SK-N-SH (cell line): ENCODE results near the gene CHD9. TPM values are rescaled to one million over a fixed set of nuclear protein-coding genes. Genes with fewer than 3 reads are reported as not detected.

ENCODE experiments used
- CTCF ChIA-PET: fragments of 300-600, 350-600 bp; formaldehyde crosslinking; extraction: SDS; loops from one replicate; lab custom pipeline; 2021; lab: Yijun Ruan, JAX
- POLR2A ChIA-PET: fragments of 350-600 bp; sonication (Branson Sonifier 250); formaldehyde crosslinking; extraction: SDS; loops from one replicate; lab custom pipeline; 2020; ENCODE audit warnings: antibody characterized with exemption, inconsistent platforms; lab: Yijun Ruan, JAX
- DNase-seq: peaks from one replicate; pipeline ENCODE4 v3.0.0; 2012
- H2AFZ ChIP-seq: fragments of 200-600 bp; sonication (generic); 2 replicates; pipeline ENCODE4 v1.8.1; 2016; ENCODE audit warnings: antibody characterized with exemption, mild to moderate bottlenecking, low read depth
- H3F3A ChIP-seq: fragments of 200-600 bp; sonication (generic); replicated peaks from 2 replicates; pipeline ENCODE3; 2016; ENCODE audit warnings: antibody characterized with exemption, mild to moderate bottlenecking; ENCODE audit not compliant: insufficient read depth
- H3K27ac ChIP-seq, 2 experiments: fragments of 200-500 bp in 1 of 2; fragments of 200-600 bp in 1 of 2; sonication (Bioruptor generic) in 1 of 2; sonication (generic), shearing (Covaris generic) in 1 of 2; 2 replicates each; pipeline versions ENCODE4 v1.5.1 to v1.6.1; 2014 to 2016; ENCODE audit warnings: low read depth in 2 of 2, inconsistent platforms in 1 of 2, low read length in 1 of 2, mild to moderate bottlenecking in 1 of 2, mixed read lengths in 1 of 2
- H3K27me3 ChIP-seq: fragments of 200-600 bp; sonication (generic), shearing (Covaris generic); 2 replicates; pipeline ENCODE4 v1.6.1; 2016; ENCODE audit warnings: mixed run types; ENCODE audit not compliant: insufficient read depth
- H3K36me3 ChIP-seq, 2 experiments: fragments of 200-500 bp in 1 of 2; fragments of 200-600 bp in 1 of 2; sonication (Bioruptor generic) in 1 of 2; sonication (generic) in 1 of 2; replicated peaks in 1 of 2; 2 replicates each; pipeline versions ENCODE3 to v1.5.1; 2014 to 2016; ENCODE audit warnings: low read length in 1 of 2, mild to moderate bottlenecking in 1 of 2; ENCODE audit not compliant: insufficient read depth in 2 of 2, control insufficient read depth in 1 of 2
- H3K4me1 ChIP-seq, 2 experiments: fragments of 200-500 bp in 1 of 2; fragments of 200-600 bp in 1 of 2; sonication (Bioruptor generic) in 1 of 2; sonication (generic), shearing (Covaris generic) in 1 of 2; 2 replicates each; pipeline versions ENCODE4 v1.5.1 to v1.6.1; 2014 to 2016; ENCODE audit warnings: low read depth in 1 of 2, low read length in 1 of 2, mixed run types in 1 of 2; ENCODE audit not compliant: insufficient read depth in 2 of 2, control insufficient read depth in 1 of 2
- H3K4me2 ChIP-seq: fragments of 200-600 bp; sonication (generic), shearing (Covaris generic); 2 replicates; pipeline ENCODE4 v1.6.1; 2017; ENCODE audit warnings: mixed run types
- H3K4me3 ChIP-seq, 2 experiments: fragments of 200-500 bp in 1 of 2; fragments of 200-600 bp in 1 of 2; sonication (Bioruptor generic) in 1 of 2; sonication (generic), shearing (Covaris generic) in 1 of 2; 2 replicates each; pipeline versions ENCODE4 v1.5.1 to v1.8.1; 2014 to 2016; ENCODE audit warnings: low read depth in 2 of 2, inconsistent platforms in 1 of 2, low read length in 1 of 2, mild to moderate bottlenecking in 1 of 2, mixed read lengths in 1 of 2, moderate library complexity in 1 of 2
- H3K79me2 ChIP-seq: fragments of 200-600 bp; sonication (generic); 2 replicates; pipeline ENCODE4 v1.8.1; 2017; ENCODE audit warnings: mild to moderate bottlenecking; ENCODE audit not compliant: insufficient read depth
- H3K9ac ChIP-seq: fragments of 200-600 bp; sonication (generic); 2 replicates; pipeline ENCODE4 v1.6.1; 2017; ENCODE audit warnings: mixed run types
- H3K9me2 ChIP-seq: fragments of 200-600 bp; sonication (generic); 2 replicates; pipeline ENCODE4 v1.6.1; 2017; ENCODE audit warnings: mixed run types
- H3K9me3 ChIP-seq: fragments of 200-600 bp; sonication (generic); 2 replicates; pipeline ENCODE4 v1.6.1; 2017; ENCODE audit warnings: mixed run types, mild to moderate bottlenecking, moderate library complexity
- H4K20me1 ChIP-seq: fragments of 200-600 bp; sonication (generic); 2 replicates; pipeline ENCODE4 v1.6.1; 2017; ENCODE audit warnings: mild to moderate bottlenecking, mixed run types; ENCODE audit not compliant: insufficient read depth
- CTCF ChIP-seq: fragments of 200-600 bp; sonication (generic); IDR thresholded peaks from 2 replicates; pipeline ENCODE4 v1.6.1; 2017; ENCODE audit warnings: antibody characterized with exemption, mild to moderate bottlenecking, moderate library complexity
- GABPA ChIP-seq: IDR thresholded peaks from 2 replicates; pipeline ENCODE4 v1.4.0; 2012; ENCODE audit warnings: low read depth, mild to moderate bottlenecking
- IRF3 ChIP-seq: fragments of 150-350 bp; IDR thresholded peaks from 2 replicates; pipeline ENCODE4 v1.6.1; 2016; ENCODE audit warnings: mild to moderate bottlenecking, low read depth, low read length
- NFIC ChIP-seq: IDR thresholded peaks from 2 replicates; pipeline ENCODE4 v1.4.0; 2012; ENCODE audit warnings: borderline replicate concordance
- PBX3 ChIP-seq: IDR thresholded peaks from 2 replicates; pipeline ENCODE4; 2012
- RXRA ChIP-seq: IDR thresholded peaks from 2 replicates; pipeline ENCODE4 v1.4.0; 2012; ENCODE audit warnings: low read depth, mild to moderate bottlenecking, borderline replicate concordance
- SIN3A ChIP-seq: IDR thresholded peaks from 2 replicates; pipeline ENCODE4 v1.6.1; 2012; ENCODE audit warnings: low read depth, mild to moderate bottlenecking, low read length, moderate library complexity, borderline replicate concordance
- TEAD4 ChIP-seq: IDR thresholded peaks from 2 replicates; pipeline ENCODE4 v1.4.0; 2012; ENCODE audit warnings: mild to moderate bottlenecking, borderline replicate concordance; ENCODE audit not compliant: insufficient read depth
- USF1 ChIP-seq: IDR thresholded peaks from 2 replicates; pipeline ENCODE4 v1.4.0; 2012; ENCODE audit warnings: low read depth, borderline replicate concordance
- WGBS: methylation state at CpG from one replicate; pipeline ENCODE4 v1.1.6; 2017; ENCODE audit warnings: low lambda C conversion rate; 5-methylcytosine and 5-hydroxymethylcytosine counted together
- polyA plus RNA-seq, 3 experiments: library from polyadenylated mRNA; depleted of rRNA; stranded (reverse); fragments of >200 nt; gene quantifications; 2 replicates each; pipeline ENCODE4 v1.2.3, GENCODE V29; 2012

Gene CHD9
- polyA plus RNA-seq, 1 of the 3 experiments (the other 2 are of a cell fraction): 6.2 TPM

GRCh38 chr16:53085931-53086421 lies 31.2 kb downstream of the CHD9 start (continued):
- peak; percentile 82; the same call in 1 of the 2 replicates for TF ChIP-seq USF1
- no peak for TF ChIP-seq PBX3
- no peak for TF ChIP-seq CTCF
- no peak for TF ChIP-seq RXRA
- no peak for TF ChIP-seq SIN3A

GRCh38 chr16:53087101-53087500 lies 32.3 kb downstream of the CHD9 start:
- Histone ChIP-seq H3K4me3 (no peak overlapping the region), H3K4me1 (peaks cover 70 to 75% of the 10 kb centered on the region in 2 experiments), H3K9ac (no peak overlapping the region), H3K79me2 (peaks cover 20% of the 10 kb centered on the region), H4K20me1 (no peaks in the 10 kb centered on the region), H3K27me3 (no peaks in the 10 kb centered on the region), H3K36me3 (no peaks in the 10 kb centered on the region), H2AFZ (no peak overlapping the region), H3K9me3 (no peaks in the 10 kb centered on the region), H3K4me2 (peak overlapping the region; percentile 21; the same call in 1 of the 2 replicates), H3K27ac (peak overlapping the region; percentile 99 to 100), H3K9me2 (no peaks in the 10 kb centered on the region), H3F3A (peaks cover 37% of the 10 kb centered on the region)
- CTCF ChIA-PET: interaction anchor here (2.1 to 2.5 kb wide), 2 partner anchors 33 to 72 kb away, joined by 6 to 20 read pairs; partner anchors contain the start of gene CHD9
- TF ChIP-seq GABPA (no peak), TEAD4 (no peak), NFIC (peak; percentile 14; the same call in 1 of the 2 replicates), IRF3 (no peak), PBX3 (0 out of 2 replicates have a peak, but pooled peaks have one; percentile 24)
- POLR2A ChIA-PET: interaction anchor here (3.9 kb wide), 1 partner anchor 12 kb away, joined by 58 read pairs; no protein-coding TSS in a partner anchor
- 35% methylated on average over 3 of the region's 3 CpGs for WGBS
- DNase-seq: no peak
